Hematopoietic multipotent progenitor cell treated with erythropoietin and hydrocortisone succinate and interleukin-3 and kit ligand, for 6 days (in vitro differentiated cells): ENCODE measurements around the gene MBNL2.

Experiments used
- DNase-seq: peaks from one replicate; pipeline ENCODE4 v3.0.0-alpha.2; 2015

MBNL2 gene

DNA sequence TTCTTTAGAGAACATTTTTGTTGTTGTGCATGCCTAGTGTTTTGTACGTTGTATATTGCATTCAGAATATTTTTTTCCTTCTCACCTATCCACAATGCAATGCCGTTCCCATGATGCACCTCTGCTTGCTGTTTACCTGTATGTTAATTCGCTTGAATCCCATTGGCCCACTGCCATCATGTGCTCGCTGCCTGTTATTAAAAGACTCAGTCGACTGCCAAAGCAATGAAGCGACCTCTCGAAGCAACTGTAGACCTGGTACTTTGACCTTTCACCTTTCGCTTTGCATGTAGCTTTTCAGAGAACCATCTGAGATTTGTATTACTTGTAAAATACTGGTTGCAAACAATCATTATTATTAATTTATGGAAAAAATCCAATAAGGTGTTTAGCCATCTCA lies 134.5 kb downstream of the MBNL2 start:
- no peak for DNase-seq

DNA sequence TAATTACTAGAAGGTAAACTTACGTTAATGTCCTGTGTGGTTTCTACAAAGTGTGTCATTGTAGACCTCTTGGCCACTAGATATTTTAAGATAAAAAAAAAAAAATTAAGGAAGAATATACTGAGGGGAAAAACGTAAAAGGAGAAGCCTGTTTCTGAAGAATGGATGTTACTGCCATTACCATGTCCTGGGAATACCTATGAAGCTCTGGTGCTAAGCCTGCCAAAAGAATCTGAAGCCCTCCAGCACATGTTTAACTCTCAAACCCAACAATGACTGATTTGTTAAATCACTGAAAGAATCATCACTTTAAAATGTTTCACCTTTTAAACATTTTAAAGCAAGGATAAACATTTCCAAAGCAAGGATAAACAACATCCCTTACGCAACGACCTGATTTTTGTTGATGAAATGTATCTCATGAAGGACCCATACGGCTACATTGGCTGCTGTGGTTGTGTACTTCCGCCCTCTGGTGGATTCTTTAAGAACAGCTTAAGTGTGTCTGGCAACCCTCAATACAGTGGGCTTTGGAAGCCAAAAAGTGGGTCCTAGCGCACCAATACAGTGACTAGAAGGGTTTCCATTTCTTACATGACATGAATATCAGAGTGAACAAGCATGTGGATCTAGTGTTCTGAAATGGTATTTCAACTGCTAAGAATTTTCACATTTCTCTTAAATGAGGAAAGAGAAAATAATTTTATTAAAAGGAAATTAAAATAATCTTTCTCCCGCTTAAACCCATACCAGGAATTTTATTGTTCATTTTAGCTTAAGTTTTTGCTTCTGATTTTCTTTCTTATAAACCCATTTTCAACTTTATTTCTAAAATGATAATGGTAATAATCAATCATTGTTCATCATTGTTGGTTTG lies 137.3 kb downstream of the MBNL2 start:
- peak; percentile 86 for DNase-seq

DNA sequence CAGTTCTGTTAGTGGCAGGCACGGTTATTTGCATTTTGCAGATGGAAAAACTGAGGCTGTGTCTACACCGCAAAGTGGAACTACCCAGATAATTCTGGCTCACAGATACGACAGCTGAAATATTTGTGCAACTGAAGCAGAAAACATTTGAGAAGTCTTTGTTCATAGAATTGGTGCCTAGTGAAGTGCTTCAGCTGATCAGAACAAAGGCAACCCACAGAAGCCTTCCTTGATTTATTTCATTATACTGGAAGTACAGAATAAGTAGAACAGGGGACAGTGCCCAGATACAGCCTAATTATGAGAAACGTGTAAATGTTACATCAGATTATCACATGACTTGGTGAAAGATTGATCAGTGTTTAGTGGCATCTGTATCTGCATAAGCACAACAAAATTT lies 138.5 kb downstream of the MBNL2 start:
- no peak for DNase-seq

DNA sequence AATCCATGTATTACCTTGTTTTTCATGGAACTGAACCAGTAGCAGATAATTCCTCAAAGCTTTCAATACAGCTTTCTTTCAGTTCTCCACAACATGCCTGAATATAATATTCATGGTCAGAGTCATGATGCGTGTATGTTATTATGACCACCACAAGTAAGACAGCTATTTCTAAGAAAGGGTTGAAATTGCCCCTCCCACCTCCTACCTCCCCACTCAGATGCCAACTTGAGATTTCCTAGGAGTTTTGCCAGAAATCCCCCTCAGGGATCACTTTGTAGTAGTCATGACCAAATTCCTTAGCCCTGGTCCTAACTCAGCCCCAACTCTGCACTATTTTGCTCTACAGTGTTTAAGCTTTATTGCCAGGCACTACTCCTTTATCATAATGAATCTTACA lies 141.9 kb downstream of the MBNL2 start:
- no peak for DNase-seq

DNA sequence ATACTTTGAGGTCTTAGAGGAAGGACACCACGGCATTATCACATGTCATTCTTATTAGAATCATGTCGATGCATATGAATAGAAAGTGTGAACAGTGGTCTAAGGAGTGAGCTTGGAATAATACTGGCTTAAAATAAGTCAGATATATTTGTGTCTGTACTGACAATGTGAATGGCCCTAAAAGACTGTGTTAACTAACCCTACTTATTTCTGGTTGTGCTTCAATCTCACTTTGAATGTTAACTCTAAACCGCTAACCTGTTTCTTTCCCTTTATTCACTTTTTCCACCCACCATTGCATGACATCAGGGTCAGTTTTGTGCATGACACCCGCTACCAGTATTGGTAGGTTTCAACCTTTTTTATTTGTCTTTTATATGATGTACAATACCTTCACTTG lies 142.7 kb downstream of the MBNL2 start:
- DNase-seq = no peak

DNA sequence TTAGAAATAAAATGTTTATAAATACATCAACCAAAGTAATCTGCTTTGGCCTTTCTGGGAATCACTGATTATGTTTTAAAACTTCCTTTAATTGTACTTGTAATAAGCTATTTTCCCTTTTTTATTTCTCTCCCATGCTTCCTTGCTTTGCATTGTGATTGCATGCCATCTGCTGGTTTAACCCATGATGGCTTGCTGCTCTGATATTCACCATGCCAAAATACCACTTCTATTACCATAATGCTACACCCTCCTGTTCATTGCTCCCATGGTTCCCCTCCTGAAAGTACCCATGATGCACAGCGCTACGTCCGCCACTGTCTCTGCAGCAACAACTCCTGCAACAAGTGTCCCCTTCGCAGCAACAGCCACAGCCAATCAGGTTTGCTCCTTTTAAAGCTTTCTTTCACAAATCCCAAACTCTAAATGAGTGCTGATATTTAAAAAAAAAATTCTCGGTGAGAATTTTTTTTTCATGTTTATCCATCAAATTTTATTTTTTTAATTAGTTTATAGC lies 144.1 kb downstream of the MBNL2 start:
- DNase-seq = peak; percentile 14

DNA sequence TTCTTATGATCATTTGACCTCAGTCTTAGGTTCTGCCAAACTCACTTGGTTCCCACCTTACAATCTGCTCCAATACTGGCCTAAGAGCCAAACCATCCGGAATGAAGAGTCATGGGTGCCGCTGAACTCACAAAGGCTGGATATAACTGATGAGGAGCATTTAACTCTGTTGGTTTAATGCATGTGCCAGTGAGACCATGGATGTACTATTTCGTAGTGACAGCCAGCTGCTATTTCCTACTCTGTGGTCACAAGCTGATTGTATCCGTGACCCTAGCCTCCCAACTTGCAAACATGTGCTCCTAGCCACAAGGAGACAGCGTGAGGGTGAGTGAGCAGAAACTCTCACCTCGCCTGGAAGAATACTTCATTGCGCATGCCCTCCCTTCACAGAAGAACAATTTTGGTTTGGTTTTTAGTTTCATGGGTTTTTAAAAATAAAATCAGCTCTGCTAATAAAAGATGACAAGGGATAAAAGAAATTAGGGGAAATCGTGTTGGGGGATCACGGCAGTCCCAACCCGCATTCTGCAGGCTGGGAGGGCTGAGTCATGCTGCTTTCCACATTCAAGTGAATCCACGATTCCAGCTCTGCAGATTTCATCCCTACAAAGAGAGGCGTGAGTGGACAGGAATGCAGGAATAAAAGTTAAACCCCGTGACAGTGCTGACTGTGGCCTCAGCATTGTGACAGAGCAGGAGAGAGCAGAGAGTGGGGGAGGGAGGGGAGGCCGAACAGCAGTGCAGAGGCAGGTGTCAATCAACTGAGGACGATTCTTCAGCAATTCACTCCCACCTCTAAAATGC lies 145.1 kb downstream of the MBNL2 start:
- peak; percentile 76 for DNase-seq

DNA sequence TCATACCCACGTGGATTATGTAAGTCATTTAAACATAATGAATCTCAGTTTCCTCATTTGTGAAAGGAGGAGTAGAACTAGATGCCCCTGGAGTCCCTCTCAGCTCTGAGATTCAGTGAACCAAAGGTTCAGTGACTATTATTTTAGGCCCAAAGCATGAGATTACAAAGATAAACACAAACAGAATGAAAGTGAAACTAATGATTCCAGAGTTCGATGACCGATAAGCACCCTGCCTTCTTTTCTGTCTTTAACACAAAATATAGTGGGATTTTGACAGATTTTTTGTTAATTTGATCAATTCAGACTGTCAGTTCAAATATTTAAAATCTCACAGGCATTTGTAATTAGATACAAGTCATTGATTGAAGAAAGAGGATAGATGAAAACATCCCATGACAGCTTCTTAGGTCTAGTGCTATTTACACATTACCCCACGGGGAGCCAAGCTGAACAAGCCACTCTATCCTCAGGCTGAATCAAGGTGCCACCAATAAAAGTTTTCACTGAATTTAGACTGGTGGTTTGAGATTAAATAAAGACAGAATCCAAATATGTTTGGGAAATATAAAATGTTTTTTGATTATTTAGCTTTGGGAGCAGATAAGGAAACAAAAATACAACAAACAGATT lies 147.2 kb downstream of the MBNL2 start:
- peak; percentile 19 for DNase-seq

DNA sequence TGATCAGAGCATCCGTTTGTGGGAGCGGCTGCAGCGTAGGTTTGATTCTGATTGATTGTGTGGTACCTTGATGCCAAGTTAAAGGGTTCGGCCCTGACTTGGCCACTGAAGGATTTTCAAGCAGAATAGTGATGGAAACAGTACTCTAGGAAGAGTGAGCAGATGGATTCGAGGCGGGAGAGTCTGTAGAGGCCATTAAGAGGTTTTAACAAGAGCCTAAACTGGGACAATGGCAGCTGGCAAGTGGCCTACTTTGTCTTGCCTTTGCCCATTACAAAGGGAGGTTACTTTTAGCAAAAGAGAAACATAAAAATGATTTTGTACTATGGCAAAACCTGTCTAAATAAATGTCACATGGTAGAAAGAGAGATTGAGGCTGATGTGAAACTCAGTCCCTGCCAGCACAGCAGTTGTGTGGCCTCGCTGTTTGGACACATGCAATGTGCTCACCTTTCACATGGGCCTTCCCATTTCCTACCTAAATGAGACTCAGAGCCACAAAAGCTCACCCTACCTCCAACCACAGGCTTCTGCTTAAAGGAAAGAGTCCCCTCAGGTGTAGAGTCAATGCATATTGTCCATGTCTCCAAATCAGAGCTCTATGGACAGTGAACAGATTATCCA lies 149.5 kb downstream of the MBNL2 start:
- no peak for DNase-seq

DNA sequence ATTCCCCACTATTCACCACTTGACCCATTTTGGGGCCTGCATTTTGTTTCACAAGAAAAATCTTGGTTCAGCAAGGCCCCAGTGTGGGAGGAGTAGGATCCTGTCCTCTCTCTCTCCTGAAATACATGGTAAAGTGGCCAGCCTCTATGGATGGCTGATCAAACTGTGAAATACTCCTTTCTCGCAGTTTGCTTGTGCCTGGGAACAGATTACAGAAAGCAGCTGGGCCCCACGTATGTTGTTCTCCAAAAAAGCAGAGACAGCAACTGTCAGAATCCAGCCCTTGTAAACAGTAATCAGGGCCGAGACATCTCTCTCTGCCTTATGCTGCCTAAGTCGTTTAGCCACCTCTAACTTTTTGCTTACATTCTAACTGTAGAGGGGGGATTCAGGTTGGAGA lies 150.8 kb downstream of the MBNL2 start:
- no peak for DNase-seq

DNA sequence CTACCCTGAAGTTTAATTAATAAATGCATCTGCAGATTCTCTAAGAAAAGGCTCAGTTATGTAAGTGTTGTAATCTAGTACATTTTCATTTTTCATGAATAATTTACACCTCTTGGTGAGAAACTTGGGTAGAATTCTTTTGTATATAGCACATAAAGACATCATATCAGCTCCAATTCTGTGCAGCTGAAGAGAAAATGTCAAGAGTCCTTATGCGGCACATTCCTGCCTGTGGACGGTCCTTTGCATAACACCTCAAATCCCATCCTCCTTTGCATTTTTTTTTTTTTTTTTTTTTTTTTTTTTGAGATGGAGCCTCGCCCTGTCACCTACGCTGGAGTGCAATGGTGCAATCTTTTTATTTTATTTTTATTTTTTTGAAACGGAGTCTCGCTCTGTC lies 151.7 kb downstream of the MBNL2 start:
- no peak for DNase-seq

DNA sequence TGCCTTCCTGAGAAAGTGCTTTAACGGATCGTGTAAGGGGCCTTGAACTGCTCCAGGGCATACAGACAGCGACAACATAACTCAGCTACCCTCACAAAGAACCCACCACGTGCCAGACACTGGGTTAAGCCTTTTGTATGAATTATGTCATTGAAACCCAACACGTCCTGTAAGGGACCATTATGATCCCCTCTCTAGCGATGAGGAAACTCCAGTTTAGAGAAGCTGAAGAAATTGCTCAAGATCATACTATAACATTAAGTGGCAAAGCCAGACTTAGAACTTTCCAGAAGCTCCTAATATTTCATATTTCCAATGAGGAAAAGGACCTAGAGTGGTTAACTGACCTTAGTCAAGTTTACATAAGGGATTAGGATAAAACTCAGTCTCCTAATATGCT lies 154.8 kb downstream of the MBNL2 start:
- DNase-seq = no peak

DNA sequence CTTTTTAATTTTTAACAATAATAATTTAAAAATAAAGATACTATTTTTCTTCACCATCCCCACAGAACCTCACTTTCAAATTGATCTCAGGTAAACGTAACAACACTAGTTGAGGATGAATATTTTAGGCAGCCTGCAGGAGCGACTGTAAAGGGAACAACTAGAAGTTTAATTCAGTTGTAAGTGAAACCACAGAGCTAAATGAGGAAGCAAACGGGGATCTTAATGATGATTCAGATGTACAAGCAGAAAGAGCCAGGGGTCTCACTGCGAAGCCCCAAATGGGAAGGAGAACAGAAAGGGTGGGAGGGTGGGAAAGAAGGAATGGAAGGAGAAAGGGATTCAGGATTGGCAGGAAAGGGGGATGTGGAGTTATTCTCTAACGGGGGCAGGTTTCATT lies 157.3 kb downstream of the MBNL2 start:
- DNase-seq = peak; percentile 18

DNA sequence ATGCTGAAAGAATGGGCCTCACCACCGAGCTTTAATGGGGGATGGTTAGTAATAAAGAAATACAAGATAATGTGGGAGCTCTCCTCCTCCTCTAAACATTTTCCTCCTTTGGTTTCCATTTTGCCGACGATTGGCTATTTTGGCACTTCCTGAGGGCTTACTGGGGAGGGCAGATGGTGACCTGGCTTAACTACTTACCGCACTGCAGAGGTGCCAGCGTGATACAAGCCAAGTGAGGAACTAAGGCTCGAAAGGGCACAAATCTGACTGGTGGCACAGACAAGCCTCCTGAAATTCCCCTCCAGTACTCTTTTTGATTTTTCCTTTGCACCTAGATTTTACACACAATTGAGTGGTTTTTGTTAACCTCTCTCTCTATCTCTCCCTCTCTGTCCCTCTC lies 158.6 kb downstream of the MBNL2 start:
- no peak for DNase-seq

DNA sequence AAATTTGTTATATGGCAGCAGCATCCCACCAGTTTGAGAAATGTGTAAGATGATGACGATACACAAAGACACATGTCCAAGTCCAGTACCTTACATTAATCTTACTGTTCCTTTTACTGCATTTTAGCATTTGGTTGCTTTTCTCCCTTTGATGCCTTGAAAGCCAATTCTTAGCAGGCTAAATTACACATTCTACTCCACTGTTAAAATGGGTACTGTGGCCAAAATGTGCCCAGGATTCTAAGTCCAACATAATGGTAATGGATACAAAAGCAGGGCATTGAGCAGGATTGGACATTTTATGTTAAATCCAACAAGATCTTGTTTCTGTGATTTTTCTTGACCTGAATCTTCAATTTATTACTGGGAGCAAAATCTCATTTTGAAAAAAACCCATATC lies 159.1 kb downstream of the MBNL2 start:
- no peak for DNase-seq

DNA sequence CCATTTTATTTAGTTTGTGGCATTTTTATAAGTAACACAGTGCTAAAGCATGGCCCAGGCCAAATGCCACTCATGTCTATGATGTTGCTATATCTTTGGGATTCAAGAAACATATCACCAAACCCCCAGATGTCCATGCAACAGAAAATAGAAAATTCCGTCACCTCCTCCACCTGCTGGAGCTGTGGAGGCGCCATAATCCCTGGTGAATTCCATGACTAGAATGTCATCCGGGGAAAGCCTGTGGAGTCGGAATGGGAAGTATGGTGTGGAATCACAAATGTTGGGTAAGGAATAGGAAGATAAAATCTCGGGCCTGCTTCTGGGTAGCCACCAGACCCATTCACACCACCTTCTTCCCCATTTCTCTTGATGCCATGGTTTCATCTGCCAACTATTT lies 160.1 kb downstream of the MBNL2 start:
- DNase-seq = no peak

DNA sequence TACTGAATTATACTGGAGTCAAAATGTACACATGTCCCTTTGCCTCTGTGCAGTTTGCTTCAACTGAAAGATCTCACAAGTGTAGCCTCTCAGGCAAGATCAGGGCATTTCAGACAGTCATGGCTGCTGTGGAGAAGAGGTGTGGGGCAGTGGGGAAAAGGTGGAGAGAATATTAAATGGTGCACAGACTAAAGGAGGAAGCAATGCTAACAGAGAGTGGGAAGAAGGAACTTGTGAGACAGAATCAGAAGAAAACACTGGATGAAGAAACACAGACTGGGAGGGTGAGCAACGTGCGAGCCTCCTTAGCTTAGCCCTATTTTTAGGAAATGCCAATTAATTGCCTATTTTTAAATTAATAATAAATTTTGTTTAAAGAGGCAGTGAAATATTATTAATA lies 162.2 kb downstream of the MBNL2 start:
- no peak for DNase-seq

DNA sequence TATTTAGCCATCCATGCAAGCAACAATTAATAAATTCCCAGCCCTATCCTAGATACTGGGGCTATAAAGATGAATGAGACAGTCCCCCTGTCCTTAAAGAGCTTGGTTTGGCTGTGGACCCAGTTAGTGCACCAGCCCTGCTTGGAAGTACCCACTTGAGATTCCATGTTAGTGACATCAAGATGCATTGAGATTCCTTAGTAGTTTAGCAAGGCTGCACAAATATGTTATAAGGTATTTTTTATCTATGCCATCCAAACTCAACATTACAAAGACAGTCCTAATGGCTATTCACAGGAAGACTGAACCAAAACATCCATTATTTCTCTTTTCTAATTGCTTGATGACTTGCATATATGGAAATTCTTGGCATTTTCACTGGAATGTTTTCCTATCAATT lies 163.0 kb downstream of the MBNL2 start:
- DNase-seq = no peak

DNA sequence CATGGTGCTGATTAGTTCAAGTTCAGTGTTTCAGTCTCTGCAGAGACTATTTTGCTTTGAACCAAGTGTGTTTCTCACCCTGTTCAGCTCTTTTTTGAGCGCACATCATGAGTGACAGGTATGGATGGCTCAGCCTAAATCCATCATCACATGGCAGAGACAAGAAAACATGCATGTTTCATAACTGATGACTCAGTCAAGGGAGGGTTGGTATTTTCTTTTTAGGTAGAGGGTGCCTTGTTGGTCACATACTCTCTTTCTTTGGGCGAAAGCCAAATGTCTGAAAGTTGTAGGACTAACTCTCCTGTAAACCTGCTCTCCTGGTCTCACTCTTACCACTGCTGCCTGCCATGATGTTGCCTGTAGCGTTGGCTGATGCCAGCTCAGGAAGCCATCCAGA lies 163.7 kb downstream of the MBNL2 start:
- no peak for DNase-seq

DNA sequence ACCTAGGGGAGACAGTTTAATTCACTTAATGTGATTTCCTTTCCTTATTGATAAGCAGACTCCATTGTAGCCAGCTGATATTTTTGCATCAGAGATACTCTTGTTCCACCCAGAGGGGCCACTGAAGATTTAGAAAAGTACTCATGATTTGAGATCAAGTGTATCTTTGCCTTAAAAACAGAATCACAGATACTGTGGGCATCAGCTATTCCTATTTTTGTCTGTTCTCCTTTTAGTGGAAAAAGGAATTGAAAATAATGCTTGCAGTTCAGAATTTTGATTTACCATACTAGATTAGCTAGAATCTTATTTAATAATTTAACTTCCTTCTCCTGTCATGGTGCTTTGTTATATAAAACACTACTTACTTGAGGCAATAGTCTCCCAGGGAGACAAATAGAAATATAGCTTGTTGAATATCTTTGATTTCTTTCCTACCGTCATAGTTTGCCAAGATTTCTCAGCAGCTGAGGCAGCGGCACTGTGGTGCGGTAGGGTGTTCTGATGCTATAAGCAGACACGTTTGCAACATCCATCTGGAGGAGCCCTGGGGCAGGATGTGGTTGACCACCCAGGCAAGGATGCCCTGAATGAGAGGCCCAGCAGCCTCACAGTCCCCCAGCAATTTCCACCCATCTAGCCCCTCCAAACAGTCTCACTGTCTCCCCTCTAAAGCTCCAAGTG lies 164.8 kb downstream of the MBNL2 start:
- DNase-seq = peak; percentile 61

DNA sequence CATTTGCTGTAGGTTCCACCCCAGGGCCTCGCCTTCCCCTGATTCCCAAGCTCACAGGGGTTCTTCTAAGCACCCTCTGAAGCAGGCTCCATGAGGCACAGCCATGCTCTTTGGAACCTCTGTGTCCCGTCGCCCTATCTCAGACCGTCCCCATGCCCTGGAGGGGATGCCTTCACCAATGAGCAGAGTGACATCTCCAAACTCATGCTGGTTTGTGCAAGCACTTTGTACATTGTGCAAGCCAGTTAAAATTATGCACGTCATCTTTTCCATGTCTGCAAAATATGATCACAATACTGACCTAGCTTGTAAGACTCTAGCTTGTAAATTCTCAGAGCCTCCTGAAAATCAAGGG lies 165.3 kb downstream of the MBNL2 start:
- peak; percentile 34 for DNase-seq

DNA sequence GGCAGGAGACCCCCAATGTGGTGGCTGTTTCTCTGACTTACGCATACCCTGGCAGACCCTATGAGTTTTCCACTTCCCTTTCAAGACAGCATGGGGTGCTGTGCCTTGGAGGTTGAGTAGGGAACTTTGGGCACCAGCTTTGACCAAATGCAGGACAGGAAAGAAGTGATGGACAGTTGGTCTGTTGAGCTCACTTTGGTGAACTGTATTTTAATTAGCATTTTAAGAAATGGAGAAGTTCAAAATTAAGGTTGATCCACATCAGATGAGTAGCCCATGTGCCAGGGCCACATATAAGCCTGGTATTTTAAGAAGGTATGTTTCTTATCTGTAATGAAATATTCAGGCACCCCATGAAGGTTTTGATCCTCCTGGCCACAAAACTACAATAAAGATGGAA lies 165.8 kb downstream of the MBNL2 start:
- no peak for DNase-seq

DNA sequence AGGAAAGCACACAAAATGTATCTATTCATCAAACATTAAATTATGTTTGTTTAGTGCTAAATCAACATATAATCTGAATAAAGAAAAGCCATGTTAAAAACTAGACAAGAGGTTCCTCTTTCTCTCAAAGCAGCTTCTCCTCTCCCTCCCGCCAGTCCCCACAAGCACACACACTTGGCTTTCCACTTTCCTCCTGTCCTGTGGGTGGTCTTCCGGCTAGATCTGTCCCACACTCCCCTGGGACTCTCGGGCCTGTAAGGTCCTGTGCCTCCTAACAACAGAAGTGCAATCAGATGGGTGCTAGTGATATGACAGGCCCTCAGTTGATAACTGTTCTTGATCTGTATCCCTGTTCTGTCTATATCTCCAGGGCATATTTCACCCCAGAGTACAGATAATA lies 166.2 kb downstream of the MBNL2 start:
- DNase-seq = peak; percentile 4
